Fibroblast of the aortic adventitia (primary cell): Measurements from ENCODE around the gene RET. TPM values are rescaled to one million over a fixed set of nuclear protein-coding genes. Genes with fewer than 3 reads are reported as not detected.

ENCODE experiments used
- DNase-seq: peaks from one replicate; pipeline ENCODE4 v3.0.0-alpha.2; 2010; ENCODE audit warnings: low read depth
- H3K4me3 ChIP-seq: 2 replicates; pipeline ENCODE4 v1.5.1; 2011; ENCODE audit warnings: low read depth, mild to moderate bottlenecking, control low read depth, low read length, moderate library complexity
- CTCF ChIP-seq: IDR thresholded peaks from 2 replicates; pipeline ENCODE4 v1.5.1; 2011; ENCODE audit warnings: mild to moderate bottlenecking, low read length, control low read depth, inconsistent platforms; ENCODE audit not compliant: insufficient read depth
- total RNA-seq: library from RNA; depleted of rRNA; stranded (reverse); fragments of >200 nt; gene quantifications from 2 replicates; pipeline ENCODE4 v1.2.3, GENCODE V29; 2012; ENCODE audit warnings: low replicate concordance

RET gene
- total RNA-seq, 1 donor, result 0.27 TPM

- H3K4me3 ChIP-seq, result no peak overlapping the region
- TF ChIP-seq CTCF, result no peak
Observed at GRCh38 chr10:43105956-43106229, 29.0 kb downstream of the RET start.

GRCh38 chr10:43106256-43107091 lies 29.6 kb downstream of the RET start:
- no peak overlapping the region for H3K4me3 ChIP-seq
- DNase-seq, result no peak
- TF ChIP-seq CTCF, result no peak

More at GRCh38 chr10:43105956-43106229, 29.0 kb downstream of the RET start:
- no peak for DNase-seq

- H3K4me3 ChIP-seq, result no peak overlapping the region
- DNase-seq, result no peak
- TF ChIP-seq CTCF, result no peak
Observed at GRCh38 chr10:43108951-43109350, 32.1 kb downstream of the RET start.

- DNase-seq, result no peak
- TF ChIP-seq CTCF, result no peak
Observed at GRCh38 chr10:43109671-43110249, 32.9 kb downstream of the RET start.

GRCh38 chr10:43110338-43111071 lies 33.6 kb downstream of the RET start:
- no peak for TF ChIP-seq CTCF
- no peak overlapping the region for H3K4me3 ChIP-seq
- peak; percentile 65 for DNase-seq

More at GRCh38 chr10:43109671-43110249, 32.9 kb downstream of the RET start:
- H3K4me3 ChIP-seq, result no peak overlapping the region

GRCh38 chr10:43111101-43111500 lies 34.2 kb downstream of the RET start:
- no peak for DNase-seq
- no peak for TF ChIP-seq CTCF
- H3K4me3 ChIP-seq, result no peak overlapping the region
